BJ (cell line): ENCODE measurements around the gene DGKG. TPM values are rescaled to one million over a fixed set of nuclear protein-coding genes. Genes with fewer than 3 reads are reported as not detected.

Experiments used
- CTCF ChIA-PET: fragments of 350-600 bp; formaldehyde crosslinking; extraction: SDS; loops from one replicate; lab custom pipeline; 2021; ENCODE audit warnings: antibody characterized with exemption, inconsistent platforms; lab: Yijun Ruan, JAX
- POLR2A ChIA-PET: fragments of 300-600 bp; sonication (Branson Sonifier 250); formaldehyde crosslinking; extraction: SDS; loops from one replicate; lab custom pipeline; 2021; ENCODE audit warnings: antibody characterized with exemption; lab: Charles Lee
- DNase-seq: peaks from one replicate; pipeline ENCODE4 v3.0.0-alpha.2; 2011; ENCODE audit warnings: low read depth
- H3K27me3 ChIP-seq: 2 replicates; pipeline ENCODE4 v1.6.0; 2011; ENCODE audit warnings: low read length; ENCODE audit not compliant: control insufficient read depth, insufficient read depth
- H3K36me3 ChIP-seq: 2 replicates; pipeline ENCODE4 v1.5.1; 2011; ENCODE audit warnings: low read length; ENCODE audit not compliant: control insufficient read depth, insufficient read depth
- H3K4me3 ChIP-seq: 2 replicates; pipeline ENCODE4 v1.5.1; 2011; ENCODE audit warnings: low read depth, mild to moderate bottlenecking, control low read depth, low read length
- polyA plus RNA-seq: library from polyadenylated mRNA; depleted of rRNA; stranded (reverse); fragments of >200 nt; gene quantifications from 2 replicates; pipeline ENCODE4 v1.2.3, GENCODE V29; 2011
- TF ChIP-seq, protein P1 (sequence below): IDR thresholded peaks from 2 replicates; pipeline ENCODE4 v1.5.1; 2011; ENCODE audit warnings: low read depth, mild to moderate bottlenecking, control low read depth, inconsistent platforms, low read length, moderate library complexity; ENCODE audit not compliant: insufficient read depth

The DGKG gene
- polyA plus RNA-seq, 1 experiment, result not detected

GRCh38 chr3:186361246-186361761 lies 730 bp downstream of the DGKG start:
- POLR2A ChIA-PET, result no interaction called here
- Histone ChIP-seq H3K36me3 (no peaks in the 10 kb centered on the region), H3K27me3 (peaks cover 34% of the 10 kb centered on the region), H3K4me3 (no peak overlapping the region)
- CTCF ChIA-PET, result no interaction called here
- TF ChIP-seq, protein P1, sequence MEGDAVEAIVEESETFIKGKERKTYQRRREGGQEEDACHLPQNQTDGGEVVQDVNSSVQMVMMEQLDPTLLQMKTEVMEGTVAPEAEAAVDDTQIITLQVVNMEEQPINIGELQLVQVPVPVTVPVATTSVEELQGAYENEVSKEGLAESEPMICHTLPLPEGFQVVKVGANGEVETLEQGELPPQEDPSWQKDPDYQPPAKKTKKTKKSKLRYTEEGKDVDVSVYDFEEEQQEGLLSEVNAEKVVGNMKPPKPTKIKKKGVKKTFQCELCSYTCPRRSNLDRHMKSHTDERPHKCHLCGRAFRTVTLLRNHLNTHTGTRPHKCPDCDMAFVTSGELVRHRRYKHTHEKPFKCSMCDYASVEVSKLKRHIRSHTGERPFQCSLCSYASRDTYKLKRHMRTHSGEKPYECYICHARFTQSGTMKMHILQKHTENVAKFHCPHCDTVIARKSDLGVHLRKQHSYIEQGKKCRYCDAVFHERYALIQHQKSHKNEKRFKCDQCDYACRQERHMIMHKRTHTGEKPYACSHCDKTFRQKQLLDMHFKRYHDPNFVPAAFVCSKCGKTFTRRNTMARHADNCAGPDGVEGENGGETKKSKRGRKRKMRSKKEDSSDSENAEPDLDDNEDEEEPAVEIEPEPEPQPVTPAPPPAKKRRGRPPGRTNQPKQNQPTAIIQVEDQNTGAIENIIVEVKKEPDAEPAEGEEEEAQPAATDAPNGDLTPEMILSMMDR, result no peak
- no peak for DNase-seq

DNA sequence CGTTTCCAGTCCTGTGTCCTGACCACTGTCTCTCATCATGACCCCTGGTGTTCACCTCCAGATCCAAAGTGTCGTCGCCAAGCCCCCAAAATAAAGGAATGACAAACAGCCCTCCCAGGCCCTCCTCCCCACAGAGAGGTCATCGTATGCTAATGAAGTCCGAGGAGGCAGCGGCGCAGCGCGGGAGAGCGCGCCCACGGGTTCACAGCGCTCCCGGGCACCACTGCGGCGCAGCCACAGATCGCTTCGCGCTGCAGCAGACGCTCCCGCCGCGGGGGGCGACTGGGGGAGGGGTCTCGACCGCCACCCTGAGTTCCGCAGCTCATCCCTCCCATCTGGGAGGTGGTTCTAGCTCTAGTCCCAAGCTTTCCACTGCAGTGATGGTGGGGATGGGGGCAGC lies 1.3 kb downstream of the DGKG start:
- CTCF ChIA-PET, result no interaction called here
- Histone ChIP-seq H3K27me3 (peaks cover 34% of the 10 kb centered on the region), H3K36me3 (no peaks in the 10 kb centered on the region), H3K4me3 (no peak overlapping the region)
- DNase-seq, result no peak
- TF ChIP-seq, protein P1, result no peak
- POLR2A ChIA-PET, result no interaction called here

- ChIA-PET POLR2A (no interaction called here), CTCF (no interaction called here)
- peaks cover 31% of the 10 kb centered on the region for H3K27me3 ChIP-seq
- TF ChIP-seq, protein P1, result no peak
- no peak overlapping the region for H3K4me3 ChIP-seq
- H3K36me3 ChIP-seq, result no peaks in the 10 kb centered on the region
- no peak for DNase-seq
Observed at GRCh38 chr3:186359078-186359477, 3.0 kb downstream of the DGKG start.

DNA sequence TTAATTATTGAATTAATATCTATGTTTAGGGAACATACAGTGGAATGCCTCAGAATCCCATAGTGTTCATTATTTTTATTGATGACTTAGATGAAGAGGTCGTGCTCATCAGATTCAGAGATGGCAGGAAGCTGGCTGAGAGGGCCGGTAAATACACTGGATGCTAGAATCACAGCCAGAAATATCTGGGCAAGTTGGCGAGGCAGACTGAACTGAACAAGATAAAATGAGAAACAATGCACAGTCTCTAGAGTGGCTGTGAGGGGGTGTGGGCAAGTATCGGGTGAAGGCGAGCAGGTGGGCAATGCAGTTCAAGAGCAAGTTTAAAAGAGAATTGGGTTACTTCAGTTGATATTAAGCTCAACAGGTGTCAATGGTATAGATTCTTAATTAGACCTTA lies 5.9 kb downstream of the DGKG start:
- TF ChIP-seq, protein P1, result no peak
- Histone ChIP-seq H3K27me3 (peaks cover 11% of the 10 kb centered on the region), H3K4me3 (no peak overlapping the region), H3K36me3 (no peaks in the 10 kb centered on the region)
- POLR2A ChIA-PET, result no interaction called here
- no peak for DNase-seq
- CTCF ChIA-PET, result interaction anchor here (1.0 kb wide), 1 partner anchor 9 kb away, joined by 3 read pairs; no protein-coding TSS in a partner anchor

DNA sequence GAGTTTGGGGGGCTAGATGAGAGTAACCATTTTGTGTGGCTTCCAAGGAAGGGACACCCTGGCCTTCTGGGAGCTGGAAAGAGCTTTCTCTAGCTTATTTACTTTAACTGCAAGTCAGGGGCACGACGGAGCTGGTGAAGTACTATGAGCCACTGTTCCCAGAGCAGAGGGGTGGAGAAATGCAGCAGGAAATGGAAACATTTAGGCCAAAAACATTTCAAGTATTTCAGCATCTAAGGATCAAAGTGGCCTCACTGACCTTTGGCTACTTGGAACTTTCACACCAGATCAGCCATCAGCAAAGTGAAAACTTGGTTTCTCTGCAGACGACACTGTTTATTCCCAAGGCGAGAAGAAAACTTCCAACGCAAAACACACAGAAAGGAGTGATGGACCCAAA lies 7.9 kb downstream of the DGKG start:
- ChIA-PET CTCF (interaction anchor here (0.5 kb wide), 1 partner anchor 810 kb away, joined by 3 read pairs; no protein-coding TSS in a partner anchor), POLR2A (no interaction called here)
- no peaks in the 10 kb centered on the region for H3K36me3 ChIP-seq
- DNase-seq, result no peak
- H3K4me3 ChIP-seq, result no peak overlapping the region
- TF ChIP-seq, protein P1, result no peak
- peaks cover 4% of the 10 kb centered on the region; the same call in 1 of the 2 replicates for H3K27me3 ChIP-seq
